Measurements from ENCODE around the gene ATP11A.

GRCh38 chr13:112728375-112729126, 38.7 kb downstream of the ATP11A start:
- TF ChIP-seq CTCF (IDR thresholded peaks at IDR 0.05) (no peak), POLR2A (IDR thresholded peaks at IDR 0.05) (no peak)
